Central memory CD8-positive, alpha-beta T cell (primary cell): Measurements from ENCODE around the gene ACP2.

Experiments used
- ATAC-seq: fragments of 150-1000 bp; cut with Tn5 transposase; replicated peaks from 2 replicates; pipeline ENCODE4 v1.10.0; 2022; ENCODE audit warnings: mild to moderate bottlenecking, moderate FRiP score, moderate number of reproducible peaks; ENCODE audit not compliant: poor library complexity, severe bottlenecking; ENCODE audit errors: extremely low read depth
- DNase-seq, 2 donors: peaks; one replicate each; pipeline ENCODE4 v3.0.0; 2021; ENCODE audit warnings: low spot score in 2 of 2
- H3K27ac Mint-ChIP-seq: one replicate; pipeline ENCODE4 v1.8.0; 2022; ENCODE audit warnings: low read depth, mild to moderate bottlenecking, moderate library complexity, mixed read lengths
- H3K27me3 Mint-ChIP-seq: one replicate; pipeline ENCODE4 v1.8.0; 2022; ENCODE audit warnings: mixed read lengths
- H3K36me3 Mint-ChIP-seq: one replicate; pipeline ENCODE4 v1.8.0; 2022; ENCODE audit warnings: mild to moderate bottlenecking, moderate library complexity, mixed read lengths; ENCODE audit not compliant: insufficient read depth
- H3K4me1 Mint-ChIP-seq: one replicate; pipeline ENCODE4 v1.8.0; 2022; ENCODE audit warnings: mixed read lengths
- H3K4me3 Mint-ChIP-seq: one replicate; pipeline ENCODE4 v1.8.0; 2022; ENCODE audit warnings: mild to moderate bottlenecking, moderate library complexity, mixed read lengths
- H3K9me3 Mint-ChIP-seq: one replicate; pipeline ENCODE4 v1.8.0; 2022; ENCODE audit warnings: mixed read lengths

ACP2 gene

GRCh38 chr11:47261291-47261800 is 12.7 kb upstream of the ACP2 start:
- no peak for DNase-seq
- no peak overlapping the region for H3K4me3 Mint-ChIP-seq
- peaks cover 6% of the 10 kb centered on the region for H3K4me1 Mint-ChIP-seq
- H3K27ac Mint-ChIP-seq, result no peak overlapping the region
- no peak for ATAC-seq
- no peaks in the 10 kb centered on the region for H3K9me3 Mint-ChIP-seq
- H3K27me3 Mint-ChIP-seq, result no peaks in the 10 kb centered on the region
- no peaks in the 10 kb centered on the region for H3K36me3 Mint-ChIP-seq

GRCh38 chr11:47260366-47260765 is 11.8 kb upstream of the ACP2 start:
- ATAC-seq (no peak), DNase-seq (no peak)
- Mint-ChIP-seq H3K36me3 (no peaks in the 10 kb centered on the region), H3K27ac (no peak overlapping the region), H3K9me3 (no peaks in the 10 kb centered on the region), H3K4me1 (peaks cover 6% of the 10 kb centered on the region), H3K4me3 (no peak overlapping the region), H3K27me3 (no peaks in the 10 kb centered on the region)

GRCh38 chr11:47259232-47259977 is 10.8 kb upstream of the ACP2 start:
- DNase-seq (no peak), ATAC-seq (peak; percentile 36)
- H3K4me3 Mint-ChIP-seq, result no peak overlapping the region
- no peak overlapping the region for H3K27ac Mint-ChIP-seq
- H3K36me3 Mint-ChIP-seq, result peaks cover under 1% of the 10 kb centered on the region
- peaks cover 14% of the 10 kb centered on the region for H3K4me1 Mint-ChIP-seq
- H3K9me3 Mint-ChIP-seq, result no peaks in the 10 kb centered on the region
- H3K27me3 Mint-ChIP-seq, result no peaks in the 10 kb centered on the region

GRCh38 chr11:47258317-47258902 is 9.8 kb upstream of the ACP2 start:
- DNase-seq, result no peak
- H3K4me3 Mint-ChIP-seq, result no peak overlapping the region

GRCh38 chr11:47257517-47258316 is 9.1 kb upstream of the ACP2 start, which contains the start of gene NR1H3:
TSS of gene NR1H3 (plus strand) at chr11:47257996. CDS start at chr11:47259217, 1,221 bp downstream.
- ATAC-seq (no peak), DNase-seq (no peak)
- Mint-ChIP-seq H3K27ac (no peak within 1 kb of the TSS), H3K4me1 (peaks cover 14% of the 10 kb centered on the region), H3K27me3 (no peaks in the 10 kb centered on the region), H3K9me3 (no peaks in the 10 kb centered on the region), H3K36me3 (peaks cover 1% of the 10 kb centered on the region), H3K4me3 (no peak within 1 kb of the TSS)

More at GRCh38 chr11:47258317-47258902, 9.8 kb upstream of the ACP2 start:
- H3K27me3 Mint-ChIP-seq, result no peaks in the 10 kb centered on the region
- H3K36me3 Mint-ChIP-seq, result peaks cover 1% of the 10 kb centered on the region
- peaks cover 14% of the 10 kb centered on the region for H3K4me1 Mint-ChIP-seq
- H3K27ac Mint-ChIP-seq, result no peak overlapping the region
- no peak for ATAC-seq
- H3K9me3 Mint-ChIP-seq, result no peaks in the 10 kb centered on the region

- Mint-ChIP-seq H3K27ac (no peak overlapping the region), H3K27me3 (no peaks in the 10 kb centered on the region), H3K9me3 (no peaks in the 10 kb centered on the region), H3K36me3 (peaks cover 1% of the 10 kb centered on the region), H3K4me3 (no peak overlapping the region), H3K4me1 (peaks cover 14% of the 10 kb centered on the region)
- no peak for ATAC-seq
- no peak for DNase-seq
Observed at GRCh38 chr11:47257177-47257516, 8.5 kb upstream of the ACP2 start.

GRCh38 chr11:47256374-47256773 is 7.8 kb upstream of the ACP2 start:
- peaks cover 1% of the 10 kb centered on the region for H3K36me3 Mint-ChIP-seq
- ATAC-seq (no peak), DNase-seq (no peak)
- H3K27me3 Mint-ChIP-seq, result no peaks in the 10 kb centered on the region
- no peaks in the 10 kb centered on the region for H3K9me3 Mint-ChIP-seq
- H3K4me3 Mint-ChIP-seq, result no peak overlapping the region
- H3K27ac Mint-ChIP-seq, result no peak overlapping the region
- H3K4me1 Mint-ChIP-seq, result peaks cover 14% of the 10 kb centered on the region

GRCh38 chr11:47254386-47254785 is 5.8 kb upstream of the ACP2 start:
- Mint-ChIP-seq H3K36me3 (peaks cover 1% of the 10 kb centered on the region), H3K27ac (peak overlapping the region; percentile 87), H3K9me3 (no peaks in the 10 kb centered on the region), H3K4me3 (no peak overlapping the region), H3K27me3 (no peaks in the 10 kb centered on the region), H3K4me1 (peaks cover 15% of the 10 kb centered on the region)
- DNase-seq (no peak), ATAC-seq (no peak)

GRCh38 chr11:47253660-47254059 is 5.0 kb upstream of the ACP2 start:
- ATAC-seq, result no peak
- no peaks in the 10 kb centered on the region for H3K27me3 Mint-ChIP-seq
- H3K4me1 Mint-ChIP-seq, result peaks cover 22% of the 10 kb centered on the region
- peaks cover 3% of the 10 kb centered on the region for H3K36me3 Mint-ChIP-seq
- no peak overlapping the region for H3K27ac Mint-ChIP-seq
- H3K4me3 Mint-ChIP-seq, result no peak overlapping the region
- H3K9me3 Mint-ChIP-seq, result no peaks in the 10 kb centered on the region
- DNase-seq, result no peak

- no peak for ATAC-seq
- Mint-ChIP-seq H3K4me3 (no peak overlapping the region), H3K27ac (no peak overlapping the region)
Observed at GRCh38 chr11:47251751-47252150, 3.1 kb upstream of the ACP2 start.

GRCh38 chr11:47249378-47249715 is 733 bp upstream of the ACP2 start:
- H3K4me3 Mint-ChIP-seq, result peak overlapping the region; percentile 99
- H3K4me1 Mint-ChIP-seq, result peaks cover 19% of the 10 kb centered on the region
- ATAC-seq (no peak), DNase-seq (no peak)
- H3K36me3 Mint-ChIP-seq, result peaks cover 20% of the 10 kb centered on the region
- no peaks in the 10 kb centered on the region for H3K27me3 Mint-ChIP-seq
- no peaks in the 10 kb centered on the region for H3K9me3 Mint-ChIP-seq
- H3K27ac Mint-ChIP-seq, result peak overlapping the region; percentile 98

More at GRCh38 chr11:47251751-47252150, 3.1 kb upstream of the ACP2 start:
- DNase-seq, result no peak
- no peaks in the 10 kb centered on the region for H3K9me3 Mint-ChIP-seq
- peaks cover 27% of the 10 kb centered on the region for H3K4me1 Mint-ChIP-seq
- peaks cover 6% of the 10 kb centered on the region for H3K36me3 Mint-ChIP-seq
- H3K27me3 Mint-ChIP-seq, result no peaks in the 10 kb centered on the region

GRCh38 chr11:47248304-47248663 is 330 bp downstream of the ACP2 start:
- ATAC-seq, result peak; percentile 8
- Mint-ChIP-seq H3K4me3 (peak overlapping the region; percentile 99), H3K27ac (peak overlapping the region; percentile 98), H3K9me3 (no peaks in the 10 kb centered on the region), H3K27me3 (no peaks in the 10 kb centered on the region), H3K4me1 (peaks cover 19% of the 10 kb centered on the region), H3K36me3 (peaks cover 27% of the 10 kb centered on the region)
- no peak for DNase-seq
